DMS53 (cell line): ENCODE results near the gene ANKRD11.
"Not testable (repeated sequence)": the region's sequence is repeated elsewhere in the genome, so short reads cannot be mapped to it uniquely, and the experiment has no call there.

Experiments
- DNase-seq: peaks from one replicate; lab custom pipeline; 2025; lab: John Stamatoyannopoulos, UW

The ANKRD11 gene

DNA sequence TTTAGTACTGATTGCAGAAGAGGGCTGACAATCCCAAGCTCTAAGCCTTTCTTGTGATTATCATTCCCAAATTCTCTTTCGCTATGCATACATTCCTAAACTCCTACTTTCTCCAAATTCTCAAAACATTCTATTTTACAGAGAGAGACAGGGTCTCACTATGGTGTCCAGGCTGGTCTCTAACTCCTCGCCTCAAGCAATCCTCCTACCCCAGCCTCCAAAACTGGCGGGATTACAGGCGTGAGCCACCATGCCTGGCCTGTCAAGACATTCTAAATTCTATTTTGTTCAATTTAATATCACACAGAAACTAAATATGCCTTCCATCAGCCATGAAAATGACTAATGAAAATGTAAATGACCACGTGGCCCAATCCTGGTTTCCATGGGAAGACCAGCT is 39.8 kb downstream of the ANKRD11 start:
- no peak for DNase-seq

DNA sequence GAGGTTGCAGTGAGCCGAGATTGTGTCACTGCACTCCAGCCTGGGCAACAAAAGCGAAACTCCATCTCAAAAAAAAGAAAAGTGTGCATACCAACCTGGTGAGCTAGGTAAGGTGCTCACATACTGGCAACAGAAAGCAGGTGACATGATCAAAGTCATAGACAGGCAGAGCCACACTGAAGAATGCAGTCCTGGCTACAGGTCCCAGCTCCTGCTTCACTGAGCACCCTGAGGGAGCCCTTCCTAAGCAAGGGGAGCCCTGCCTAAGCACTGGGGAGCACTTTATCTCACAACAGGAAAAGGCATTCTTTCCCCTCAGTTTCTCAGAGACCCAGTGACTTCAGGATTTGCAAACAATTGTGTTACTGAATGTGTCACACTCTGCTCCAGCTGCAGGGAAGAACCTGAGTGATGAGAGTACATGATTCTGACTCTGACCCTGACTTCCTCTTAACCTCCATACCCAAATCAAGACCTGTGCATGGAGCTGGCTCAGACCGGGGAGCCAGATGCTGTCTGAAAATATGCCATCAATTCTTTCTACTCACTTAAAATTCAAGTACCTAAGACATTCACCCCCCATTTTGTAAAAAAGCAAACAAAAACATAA is 40.5 kb downstream of the ANKRD11 start:
- no peak for DNase-seq

DNA sequence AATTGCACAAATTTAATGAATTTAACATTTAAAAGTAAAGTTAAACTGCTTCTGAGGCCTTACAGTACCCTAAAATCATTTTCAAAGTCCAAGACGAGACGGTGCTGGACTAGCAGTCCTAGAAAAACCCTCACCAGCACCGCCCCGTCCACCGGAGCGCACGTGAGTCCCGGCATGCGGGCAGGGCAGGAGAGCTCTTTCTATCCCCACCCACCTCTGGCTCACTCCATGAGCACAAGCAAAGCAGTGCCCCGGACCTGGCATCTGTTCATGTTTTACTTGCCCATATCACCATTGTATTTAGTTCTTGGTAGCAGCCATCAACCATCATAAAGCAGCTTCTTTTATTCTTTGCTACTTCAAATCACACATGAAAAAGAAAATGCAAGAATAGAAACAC is 41.7 kb downstream of the ANKRD11 start:
- no peak for DNase-seq

DNA sequence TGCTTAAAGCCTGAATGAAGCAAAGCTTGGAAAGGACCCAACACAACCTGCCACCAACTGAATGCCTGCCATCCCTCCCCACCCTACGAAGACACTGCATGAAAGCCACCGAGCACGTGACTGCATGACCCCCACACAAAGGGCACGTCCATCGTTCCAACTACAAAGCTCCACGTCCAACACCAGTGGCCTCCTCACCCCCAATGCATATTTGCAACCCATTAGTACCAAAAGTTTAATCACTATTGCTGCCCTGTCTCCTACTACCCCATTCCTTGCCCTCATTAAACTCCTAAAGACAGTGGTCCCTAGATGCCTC is 43.4 kb downstream of the ANKRD11 start:
- DNase-seq, result no peak

DNA sequence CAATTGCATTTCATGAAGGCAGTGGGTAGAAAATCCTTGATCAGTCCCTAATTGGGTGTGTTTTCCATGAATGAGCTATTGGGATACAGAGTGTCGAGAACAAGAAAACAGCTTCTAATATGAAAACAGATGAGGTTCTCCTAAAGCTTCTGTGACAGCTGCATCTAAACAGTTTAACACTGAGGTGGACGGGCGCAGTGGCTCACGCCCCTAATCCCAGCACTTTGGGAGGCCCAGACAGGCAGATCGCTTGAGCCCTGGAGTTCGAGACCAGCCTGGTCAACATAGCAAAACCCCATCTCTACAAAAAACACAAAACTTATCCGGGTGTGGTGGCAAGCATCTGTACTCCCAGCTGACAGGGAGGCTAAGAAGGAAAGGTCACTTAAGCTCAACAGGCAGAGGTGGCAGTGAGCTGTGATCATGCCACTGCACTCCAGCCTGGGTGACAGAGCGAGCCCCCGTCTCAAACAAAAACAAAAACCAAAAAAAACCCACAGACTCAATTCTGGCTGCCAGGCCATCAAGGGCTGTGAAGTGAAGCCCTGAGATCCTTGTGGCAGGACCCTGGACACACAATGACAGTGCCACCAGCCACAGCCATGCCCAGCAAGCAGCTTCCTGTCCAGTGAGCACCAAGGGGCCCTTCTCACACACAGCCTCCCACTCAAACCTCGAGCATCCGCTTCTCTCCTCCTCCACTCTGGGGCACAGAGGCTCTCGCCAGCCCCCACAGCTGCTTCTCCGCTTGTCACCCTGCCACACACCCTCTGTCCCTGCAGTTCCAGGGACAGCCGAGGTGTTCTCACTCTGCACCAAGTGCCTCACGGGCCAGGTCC is 44.0 kb downstream of the ANKRD11 start:
- DNase-seq, result no peak

DNA sequence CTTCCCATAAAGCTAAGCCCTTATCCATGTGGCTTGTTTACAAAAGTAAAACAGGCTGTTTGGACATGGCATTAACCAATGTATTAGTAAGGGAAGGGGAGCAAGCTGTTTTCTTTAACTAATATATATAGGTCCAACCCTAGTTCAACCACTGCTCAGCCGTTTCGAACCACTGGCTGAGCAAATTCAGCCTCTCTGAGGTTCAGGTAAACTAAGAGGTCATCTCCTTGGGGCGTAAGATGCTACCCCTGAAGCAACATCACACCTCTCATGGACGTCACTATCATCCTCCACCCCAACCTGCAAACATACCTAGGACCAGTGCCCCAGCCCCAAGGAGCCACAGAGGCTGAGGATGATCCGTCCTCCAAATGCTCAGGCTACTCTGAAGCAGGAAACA is 45.2 kb downstream of the ANKRD11 start:
- DNase-seq, result no peak

DNA sequence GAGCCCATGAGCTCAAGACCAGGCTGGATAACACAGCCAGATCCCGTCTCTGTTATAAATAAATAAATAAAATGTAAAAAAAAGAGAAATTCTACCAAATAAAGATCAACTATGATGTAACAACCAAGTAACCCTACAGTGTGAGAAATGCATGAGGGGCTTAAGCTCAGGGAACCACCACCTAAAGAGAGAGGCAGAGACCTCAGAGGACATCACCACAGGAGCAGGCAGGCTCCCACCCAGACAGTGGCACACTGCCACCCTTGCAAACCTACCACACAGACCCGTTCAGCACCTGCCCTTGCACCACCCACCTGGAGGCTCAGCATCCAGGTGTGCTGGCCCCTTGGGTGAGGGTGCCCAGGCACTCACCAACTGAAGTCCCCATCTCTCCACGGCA is 45.6 kb downstream of the ANKRD11 start:
- DNase-seq, result no peak

DNA sequence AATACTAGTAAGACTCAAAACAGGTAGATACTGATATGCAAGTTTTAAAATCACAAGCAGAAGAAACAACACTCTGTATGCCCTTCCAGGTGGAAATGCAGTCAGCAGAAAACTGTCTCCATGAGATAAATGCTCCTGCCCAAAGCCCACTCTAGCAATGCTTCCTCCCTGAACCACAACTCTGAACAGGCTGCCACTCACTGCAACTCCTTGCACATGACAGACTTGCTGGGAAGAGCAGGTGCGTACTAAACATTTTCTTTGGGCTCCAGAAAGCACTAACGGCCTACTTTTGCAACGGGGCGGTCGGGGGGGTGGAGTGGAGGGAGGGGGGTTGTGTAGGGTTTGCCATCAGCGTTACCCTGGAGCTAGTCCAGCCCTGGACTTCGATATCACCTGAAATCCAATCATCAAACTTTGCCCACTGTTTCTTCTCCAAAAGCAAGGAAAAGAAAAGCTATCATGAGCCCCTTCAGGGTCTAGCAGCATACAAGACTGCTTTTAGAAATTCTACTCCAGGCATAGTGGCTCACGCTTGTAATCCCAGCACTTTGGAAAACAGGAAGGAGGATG is 46.1 kb downstream of the ANKRD11 start:
- DNase-seq, result no peak

DNA sequence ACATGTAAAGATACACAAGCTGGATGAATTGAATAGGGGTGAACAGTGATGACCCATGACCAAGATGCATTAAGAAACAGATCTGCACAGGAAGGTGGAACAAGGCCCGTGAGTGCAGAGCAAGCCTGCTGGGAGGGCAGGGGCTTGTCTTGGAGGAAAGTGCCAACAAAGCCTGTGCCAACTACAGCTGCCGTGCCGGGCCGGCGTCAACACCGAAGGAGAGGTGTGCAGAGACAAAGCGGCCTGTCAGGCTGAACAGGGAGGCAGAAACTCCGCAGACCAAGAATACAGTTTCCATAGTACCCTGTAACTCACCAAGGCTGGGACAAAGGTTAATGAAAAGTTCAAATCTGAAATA is 46.7 kb downstream of the ANKRD11 start:
- no peak for DNase-seq

DNA sequence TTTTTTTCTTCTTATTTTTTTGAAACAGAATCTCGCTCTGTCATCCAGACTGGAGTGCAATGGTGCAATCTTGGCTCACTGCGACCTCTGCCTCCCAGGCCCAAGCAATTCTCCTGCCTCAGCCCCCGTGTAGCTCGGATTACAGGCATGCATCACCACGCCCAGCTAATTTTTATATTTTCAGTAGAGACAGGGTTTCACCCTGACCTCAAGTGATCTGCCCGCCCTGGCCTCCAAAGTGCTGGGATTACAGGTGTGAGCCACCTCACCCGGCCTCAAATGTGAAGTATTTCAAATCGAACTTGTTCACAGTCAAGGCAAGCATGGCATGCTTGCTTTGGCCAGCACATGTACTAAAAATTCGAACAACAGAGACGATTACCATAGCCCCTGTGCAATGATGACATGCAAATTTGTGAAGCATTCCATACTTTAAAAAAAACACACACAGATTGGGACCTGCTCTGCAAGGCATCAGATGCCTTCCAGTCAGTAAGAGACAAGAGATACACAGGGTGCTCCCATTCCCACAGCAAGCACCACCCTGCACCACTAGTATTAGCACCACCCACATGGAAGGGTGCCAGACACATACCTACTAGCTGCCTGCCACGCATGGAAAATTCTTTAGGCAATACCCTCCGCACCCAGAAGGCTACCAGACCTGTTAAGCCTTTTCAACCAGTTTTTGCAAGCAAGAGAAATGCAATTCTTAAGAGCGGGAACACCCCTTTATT is 47.2 kb downstream of the ANKRD11 start:
- DNase-seq, result peak; percentile 17

DNA sequence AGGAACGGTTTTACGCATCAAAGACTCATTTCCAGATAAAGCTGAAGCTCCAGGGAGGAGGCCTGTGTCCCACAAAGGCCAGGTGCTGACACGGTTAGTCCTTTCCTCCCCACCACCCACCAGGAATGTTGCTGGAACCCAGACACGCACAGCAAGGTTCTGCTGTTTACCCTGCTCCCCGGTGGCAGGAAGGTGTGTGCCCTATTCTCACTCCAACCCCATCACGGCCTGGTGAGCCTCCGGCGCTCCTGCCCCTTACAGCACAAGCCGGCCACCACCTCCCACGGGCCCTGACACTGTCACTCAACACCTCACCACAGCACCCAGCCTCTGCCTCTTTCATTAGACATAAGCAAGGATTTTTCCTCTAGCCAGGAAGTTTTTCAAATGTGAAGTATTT is 47.8 kb downstream of the ANKRD11 start:
- DNase-seq, result no peak

DNA sequence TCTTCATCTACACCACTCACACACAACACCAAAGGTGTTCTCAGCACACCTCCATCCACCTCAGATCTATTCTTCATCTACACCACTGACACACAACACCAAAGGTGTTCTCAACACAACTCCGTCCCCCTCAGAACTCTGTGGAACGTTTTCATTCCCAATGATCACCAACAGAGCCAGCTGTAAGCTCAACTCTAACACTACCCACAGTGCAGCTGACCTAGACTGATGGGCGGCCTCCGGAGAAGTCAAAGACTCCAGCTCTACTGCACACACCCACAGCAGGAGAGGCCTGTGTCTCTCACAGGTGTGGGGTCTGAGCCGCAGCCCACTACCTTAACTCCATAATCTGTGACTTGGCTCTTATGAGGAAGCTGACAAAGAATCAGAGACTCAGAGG is 50.7 kb downstream of the ANKRD11 start:
- no peak for DNase-seq

DNA sequence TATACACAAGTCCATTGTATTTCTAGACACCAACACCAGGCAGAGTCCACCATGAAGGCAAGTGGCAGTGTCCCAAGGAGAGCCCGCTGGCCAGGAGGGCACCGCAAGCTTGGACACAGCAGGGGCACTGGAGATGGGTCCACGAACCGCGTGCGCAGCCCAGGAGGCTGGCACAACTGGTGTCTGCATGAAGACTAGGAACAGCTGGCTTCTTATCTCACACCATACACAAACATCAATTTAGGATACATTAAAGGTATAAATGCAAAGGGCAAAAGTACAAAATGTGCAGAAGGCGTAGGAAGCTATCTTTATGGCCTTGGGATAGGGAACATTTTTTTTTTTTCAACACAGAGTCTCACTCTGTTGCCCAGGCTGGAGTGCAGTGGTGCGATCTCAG is 52.4 kb downstream of the ANKRD11 start:
- no peak for DNase-seq

DNA sequence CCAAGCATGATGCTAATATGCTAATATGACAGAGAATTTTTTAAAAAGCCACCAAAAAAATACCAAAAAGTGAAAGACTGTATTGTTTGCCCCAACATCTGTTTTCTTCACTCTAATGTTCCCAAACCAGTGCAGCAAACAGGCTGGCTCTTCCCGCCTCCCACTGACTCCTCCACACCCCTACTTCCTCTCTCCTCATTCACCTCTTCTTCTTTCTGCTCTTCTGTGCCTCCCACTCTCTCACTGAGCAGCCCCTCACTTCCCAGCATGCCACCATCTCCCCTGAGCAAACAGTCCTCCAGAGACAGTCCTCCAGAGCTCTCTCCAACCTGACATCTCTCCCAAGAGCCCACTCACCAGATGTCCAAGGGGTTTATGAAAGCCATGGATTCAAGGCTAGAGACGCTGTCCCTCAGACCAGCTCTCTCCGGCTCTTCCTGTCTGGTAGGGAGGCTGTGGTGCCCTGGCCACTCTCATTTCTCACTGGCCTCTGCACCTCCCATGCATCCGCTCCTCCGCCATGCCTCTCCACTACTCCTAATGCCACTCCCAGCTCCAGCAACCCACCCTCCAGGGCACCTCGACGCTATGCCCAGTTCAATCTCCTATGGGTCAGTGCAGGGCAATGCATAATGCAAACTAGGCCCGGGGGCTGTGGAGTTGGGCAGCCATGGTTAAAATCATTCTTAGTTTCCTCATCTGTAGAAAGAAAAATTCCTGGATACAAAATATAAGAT is 52.9 kb downstream of the ANKRD11 start:
- no peak for DNase-seq

DNA sequence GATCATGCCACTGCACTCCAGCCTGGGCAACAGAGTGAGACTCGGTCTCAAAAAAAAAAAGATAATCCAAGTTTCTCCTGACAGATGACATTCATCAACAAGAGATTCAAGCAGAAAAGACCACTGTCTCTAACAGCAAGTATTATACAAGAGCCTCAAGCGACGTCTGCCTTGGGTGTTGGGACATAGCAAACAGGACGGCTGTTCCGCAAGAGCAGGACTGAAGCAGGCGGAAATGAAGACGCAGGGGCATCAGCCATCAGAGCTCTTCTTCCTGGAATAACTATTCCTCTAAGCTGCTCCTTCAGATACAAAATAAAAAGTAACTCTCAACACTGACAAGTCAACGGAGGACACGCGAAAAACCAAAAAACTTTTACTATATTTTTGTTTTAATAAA is 54.0 kb downstream of the ANKRD11 start:
- no peak for DNase-seq

DNA sequence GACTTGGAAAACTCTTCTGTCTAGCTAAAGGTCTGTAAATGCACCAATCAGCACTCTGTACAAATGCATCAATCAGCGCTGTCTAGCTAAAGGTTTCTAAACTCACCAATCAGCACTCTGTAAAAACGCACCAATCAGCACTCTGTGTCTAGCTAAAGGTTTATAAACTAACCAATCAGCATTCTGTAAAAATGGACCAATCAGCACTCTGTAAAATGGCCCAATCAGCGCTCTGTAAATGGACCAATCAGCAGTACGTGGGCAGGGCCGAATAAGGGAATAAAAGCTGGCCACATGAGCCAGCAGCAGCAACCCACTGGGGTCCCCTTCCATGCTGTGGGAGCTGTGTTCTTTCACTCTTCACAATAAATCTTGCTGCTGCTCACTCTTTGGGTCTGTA is 55.3 kb downstream of the ANKRD11 start:
- DNase-seq, result not testable (repeated sequence)

DNA sequence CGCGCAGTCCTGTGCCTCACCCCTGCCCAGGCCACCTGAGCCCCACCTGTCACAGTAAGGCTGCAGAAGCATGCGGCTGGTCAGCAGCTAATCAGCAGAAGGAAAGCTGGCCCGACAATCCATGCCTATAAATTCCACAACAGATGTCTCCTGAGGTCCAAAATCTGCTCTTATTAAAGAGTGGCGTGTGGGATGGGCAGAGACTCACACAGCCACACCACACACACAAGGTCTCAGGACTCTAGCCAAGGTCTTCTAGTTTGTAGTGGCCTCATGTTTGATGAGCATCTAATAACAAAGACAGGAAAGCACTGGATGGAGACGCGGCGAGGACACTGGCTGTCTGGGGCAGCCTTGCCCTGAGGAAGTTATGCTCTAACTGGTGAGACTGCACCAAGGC is 55.9 kb downstream of the ANKRD11 start:
- no peak for DNase-seq

DNA sequence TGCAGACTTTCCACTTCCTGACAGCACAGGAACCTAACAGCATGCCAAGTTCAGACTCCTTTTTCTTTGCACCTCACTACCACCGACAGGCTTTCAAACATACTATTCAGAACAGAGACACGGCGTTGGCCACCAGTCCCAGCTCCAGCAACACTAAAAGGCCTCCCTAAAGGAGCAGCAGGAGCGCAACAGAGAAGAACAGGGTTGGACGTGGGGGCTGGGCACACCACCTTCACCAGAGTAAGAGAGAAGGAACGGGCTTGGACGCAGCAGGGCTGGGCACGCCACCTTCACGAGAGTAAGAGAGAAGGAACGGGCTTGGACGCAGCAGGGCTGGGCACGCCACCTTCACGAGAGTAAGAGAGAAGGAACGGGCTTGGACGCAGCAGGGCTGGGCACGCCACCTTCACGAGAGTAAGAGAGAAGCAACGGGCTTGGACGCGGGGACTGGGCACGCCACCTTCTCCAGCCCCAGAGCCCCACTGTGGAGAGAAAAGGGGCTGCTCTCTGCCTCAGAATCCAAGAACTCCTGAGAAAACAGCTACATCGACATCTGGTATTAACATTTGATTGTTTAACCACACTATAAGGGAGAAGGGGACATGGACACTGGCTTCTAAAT is 56.9 kb downstream of the ANKRD11 start:
- not testable (repeated sequence) for DNase-seq

DNA sequence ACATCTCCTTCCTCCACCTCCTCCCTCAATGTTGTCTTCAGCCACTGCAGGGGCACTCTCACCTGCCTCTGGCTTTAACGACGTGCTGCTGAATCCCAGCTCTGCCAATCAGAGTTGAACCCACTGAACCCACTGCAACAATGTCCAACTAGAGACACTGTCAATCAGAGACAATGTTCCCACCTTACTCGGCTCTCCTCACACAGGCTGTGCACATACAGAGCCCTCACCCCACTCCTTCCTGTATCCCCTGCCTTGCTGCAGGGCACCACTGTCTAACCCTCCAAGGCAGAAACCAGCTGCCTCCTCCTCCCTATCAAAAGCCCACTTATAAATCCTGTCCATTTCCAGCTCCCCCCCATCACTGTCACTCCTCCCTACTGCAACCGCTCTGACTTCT is 58.7 kb downstream of the ANKRD11 start:
- peak; percentile 72 for DNase-seq

DNA sequence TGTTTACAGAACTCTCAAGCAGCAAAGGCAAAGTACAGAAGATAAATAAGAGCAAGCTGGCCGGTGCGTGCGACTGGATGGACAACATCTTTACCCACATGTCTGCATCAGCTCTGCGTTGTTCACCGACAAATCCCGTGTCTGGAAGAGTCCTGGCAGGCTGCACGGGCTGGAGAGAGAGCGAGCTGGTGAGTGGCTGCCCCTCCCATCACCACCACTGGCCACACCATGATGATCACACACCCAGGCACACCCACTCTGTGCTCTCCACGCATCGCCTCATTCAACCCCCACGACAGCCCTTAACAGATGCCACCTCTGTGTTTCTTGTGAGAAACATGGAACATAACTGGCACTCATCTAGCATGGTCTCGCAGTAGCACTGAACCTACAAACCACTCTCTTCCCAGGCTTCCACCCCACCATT is 59.2 kb downstream of the ANKRD11 start:
- DNase-seq, result peak; percentile 95

DNA sequence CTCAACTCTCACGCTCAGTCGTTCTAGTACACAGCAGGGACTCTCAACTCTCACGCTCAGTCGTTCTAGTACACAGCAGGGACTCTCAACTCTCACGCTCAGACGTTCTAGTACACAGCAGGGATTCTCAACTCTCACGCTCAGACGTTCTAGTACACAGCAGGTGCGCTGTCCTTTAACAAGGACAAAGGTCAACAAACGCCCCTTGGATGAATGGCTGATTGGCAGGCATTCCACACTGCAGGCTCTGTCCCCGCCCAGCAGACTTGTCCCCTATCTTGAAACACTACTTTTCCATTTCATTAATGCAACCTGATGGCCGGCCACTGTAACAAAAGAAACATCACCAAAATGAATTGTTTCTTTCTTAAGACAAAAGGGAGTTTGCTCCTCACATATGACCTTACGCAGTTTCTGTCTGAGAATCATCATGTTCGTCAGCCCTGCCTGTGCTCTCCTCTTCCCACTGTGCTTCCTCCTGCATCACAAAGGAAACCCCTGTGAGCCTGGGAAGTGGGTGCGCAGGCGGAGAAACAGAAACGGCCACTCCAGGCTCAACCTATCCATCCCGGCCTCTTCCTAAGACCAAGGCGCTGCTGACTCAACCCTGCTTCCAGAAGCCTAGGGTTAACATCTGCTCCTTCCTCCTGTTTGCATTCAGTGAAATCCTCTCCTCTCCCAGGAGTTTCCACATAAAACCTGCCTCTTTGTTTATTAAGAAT is 59.8 kb downstream of the ANKRD11 start:
- peak; percentile 85 for DNase-seq
